HG03108 (cell line): Measurements from ENCODE around the gene UCKL1.
"Not testable (repeated sequence)": the region's sequence is repeated elsewhere in the genome, so short reads cannot be mapped to it uniquely, and the experiment has no call there.

Source experiments
- ATAC-seq: cut with Tn5 transposase; IDR thresholded peaks from one replicate; pipeline ENCODE4 v1.9.1; 2021; ENCODE audit warnings: moderate library complexity; ENCODE audit not compliant: unreplicated experiment

The UCKL1 gene

DNA sequence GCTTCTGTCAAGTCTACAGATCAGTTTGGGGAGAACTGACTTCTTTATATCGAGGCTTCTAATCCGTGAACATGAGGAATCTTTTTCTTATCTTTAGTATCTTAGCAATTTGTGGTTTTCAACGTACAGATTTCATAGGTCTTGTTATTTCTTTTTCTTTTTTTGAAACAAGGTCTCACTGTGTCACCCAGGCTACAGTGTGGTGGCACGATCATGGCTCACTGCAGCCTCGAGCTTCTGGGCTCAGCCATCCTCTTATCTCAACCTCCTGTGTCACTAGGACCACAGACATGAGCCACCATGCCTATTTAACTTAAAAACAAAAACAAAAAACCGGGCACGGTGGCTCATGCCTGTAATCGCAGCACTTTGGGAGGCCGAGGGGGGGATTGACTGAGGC is 32.0 kb downstream of the UCKL1 start:
- ATAC-seq, result no peak

- no peak for ATAC-seq
These were observed 32.6 kb downstream of the UCKL1 start for GRCh38 chr20:63923651-63924050.

DNA sequence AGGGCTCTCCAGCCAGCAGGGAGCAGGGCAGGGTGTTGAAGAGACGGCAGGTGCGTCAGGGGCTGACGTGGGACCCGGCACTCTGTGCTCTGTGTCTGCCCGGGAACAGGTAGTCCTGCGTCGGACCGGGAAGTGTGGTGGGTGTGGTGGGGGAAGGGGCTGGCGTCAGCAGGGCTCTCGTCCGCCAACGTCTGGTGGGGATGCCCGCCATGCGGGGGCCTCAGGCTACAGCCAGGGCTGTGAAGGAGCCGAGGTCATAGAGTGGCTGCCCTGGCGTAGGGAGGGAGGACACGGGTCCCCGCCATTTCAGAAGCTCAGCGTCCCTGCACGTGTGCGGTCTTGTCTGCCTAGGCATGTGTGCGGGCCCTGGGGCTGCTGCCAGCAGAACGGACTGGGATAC is 36.0 kb downstream of the UCKL1 start:
- no peak for ATAC-seq

DNA sequence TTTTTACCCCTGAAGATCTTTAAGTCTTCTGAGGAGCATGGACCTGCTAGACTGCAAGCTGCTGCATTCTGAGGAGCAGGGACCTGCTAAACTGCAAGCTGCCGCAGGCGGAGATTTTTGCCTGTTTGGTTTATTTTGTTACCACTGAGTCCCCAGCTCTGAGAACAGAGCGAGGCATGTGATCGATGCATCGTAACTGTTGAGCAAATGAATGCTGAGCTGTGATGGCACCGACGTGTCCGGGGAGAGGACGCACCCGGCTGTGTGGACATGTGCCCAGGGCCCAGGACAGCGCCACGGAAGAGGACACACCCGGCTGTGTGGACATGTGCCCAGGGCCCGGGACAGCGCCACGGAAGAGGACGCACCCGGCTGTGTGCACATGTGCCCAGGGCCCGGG is 37.1 kb downstream of the UCKL1 start:
- no peak for ATAC-seq

DNA sequence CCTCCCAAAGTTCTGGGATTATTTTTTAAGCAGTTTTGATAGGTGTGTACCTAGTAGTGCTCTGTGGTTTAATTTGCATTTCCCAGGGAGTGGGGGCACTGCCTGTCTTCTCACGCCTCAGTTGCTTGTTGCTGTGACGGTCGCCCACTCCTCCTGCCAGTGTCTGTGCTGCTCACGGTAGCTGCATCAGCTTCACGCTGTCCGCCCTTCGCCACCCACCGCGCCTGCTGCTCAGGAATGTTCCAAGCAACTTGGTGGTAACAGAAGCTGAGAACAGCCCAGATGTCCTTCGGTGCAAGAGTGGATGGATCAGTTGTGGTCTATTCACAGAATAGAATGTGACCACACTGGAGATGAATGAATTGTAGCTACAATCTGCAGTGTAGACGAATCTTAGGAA is 38.4 kb downstream of the UCKL1 start:
- no peak for ATAC-seq

- ATAC-seq, result not testable (repeated sequence)
These were observed 39.8 kb downstream of the UCKL1 start for GRCh38 chr20:63916371-63916939.

DNA sequence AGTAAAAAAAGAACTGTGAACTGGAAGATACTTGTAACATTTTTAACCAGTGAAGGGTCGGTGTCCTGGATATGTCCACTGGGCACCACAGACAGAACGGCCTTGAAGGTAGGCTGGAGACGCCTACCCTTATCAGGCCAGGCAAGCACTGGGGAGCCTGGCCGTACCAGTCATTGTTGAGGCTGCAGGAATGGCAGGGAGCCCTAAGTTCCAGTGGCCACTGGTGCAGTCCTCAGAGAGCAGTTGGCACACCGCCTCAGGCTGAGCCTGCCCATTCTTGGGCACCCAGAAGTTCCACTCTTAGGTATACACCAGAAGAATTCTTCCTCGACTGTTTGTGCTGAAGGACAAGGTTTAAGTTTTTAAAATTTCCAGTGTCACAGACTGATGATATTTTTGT is 40.7 kb downstream of the UCKL1 start:
- ATAC-seq, result no peak

- no peak for ATAC-seq
These were observed 42.4 kb downstream of the UCKL1 start for GRCh38 chr20:63913768-63914167.

DNA sequence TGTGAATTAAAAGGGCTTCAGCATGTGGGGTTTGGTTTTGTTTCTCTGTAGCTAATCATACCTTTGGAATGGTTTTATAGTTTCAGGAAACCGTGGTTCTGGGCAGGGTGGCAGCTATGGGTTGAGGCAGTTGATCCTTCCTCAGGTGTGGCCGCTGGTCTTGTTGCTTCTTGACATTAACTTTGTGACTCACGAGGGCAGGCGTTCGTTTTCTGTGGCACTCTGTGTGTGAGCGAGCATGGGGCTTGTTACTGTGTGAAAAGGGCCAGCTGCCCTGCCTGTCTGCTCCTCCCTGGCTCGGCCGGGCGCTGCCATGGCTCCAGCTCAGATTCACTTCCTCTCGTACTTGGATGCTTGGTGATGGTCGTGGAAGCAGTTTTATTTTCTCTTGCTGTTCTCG is 45.0 kb downstream of the UCKL1 start:
- no peak for ATAC-seq

DNA sequence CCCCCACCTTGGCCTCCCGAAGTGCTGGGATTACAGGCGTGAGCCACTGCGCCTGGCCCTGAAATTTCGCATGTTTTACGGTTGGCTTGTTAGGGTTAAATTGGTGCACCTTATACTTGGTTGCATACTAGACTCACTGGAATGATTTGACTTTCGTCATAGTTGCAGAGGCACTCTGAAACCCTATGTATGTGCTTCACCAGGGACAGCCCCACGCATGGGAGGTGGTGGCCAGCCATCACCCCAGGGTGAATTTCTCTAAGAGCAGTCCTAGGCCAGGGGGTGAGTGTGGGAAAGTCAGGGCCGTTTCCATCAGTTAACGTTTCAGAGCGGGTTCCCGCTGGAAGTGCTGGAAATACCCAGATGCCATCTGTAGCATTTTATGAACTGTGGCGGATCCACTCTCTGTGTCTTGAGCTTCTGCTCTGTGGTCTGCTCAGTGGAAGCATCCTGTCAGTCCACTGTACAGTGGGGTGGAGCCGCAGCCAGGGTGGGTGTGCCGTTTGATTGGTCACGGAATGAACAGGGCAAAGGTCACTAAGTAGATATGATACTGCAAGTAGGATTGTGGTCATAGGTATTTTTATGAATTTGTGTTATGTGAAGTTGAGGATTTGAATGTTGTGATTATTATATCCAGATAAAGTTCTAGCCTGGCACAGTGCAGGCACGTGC is 48.1 kb downstream of the UCKL1 start:
- no peak for ATAC-seq

- ATAC-seq, result no peak
These were observed 52.2 kb downstream of the UCKL1 start for GRCh38 chr20:63903796-63904561.

DNA sequence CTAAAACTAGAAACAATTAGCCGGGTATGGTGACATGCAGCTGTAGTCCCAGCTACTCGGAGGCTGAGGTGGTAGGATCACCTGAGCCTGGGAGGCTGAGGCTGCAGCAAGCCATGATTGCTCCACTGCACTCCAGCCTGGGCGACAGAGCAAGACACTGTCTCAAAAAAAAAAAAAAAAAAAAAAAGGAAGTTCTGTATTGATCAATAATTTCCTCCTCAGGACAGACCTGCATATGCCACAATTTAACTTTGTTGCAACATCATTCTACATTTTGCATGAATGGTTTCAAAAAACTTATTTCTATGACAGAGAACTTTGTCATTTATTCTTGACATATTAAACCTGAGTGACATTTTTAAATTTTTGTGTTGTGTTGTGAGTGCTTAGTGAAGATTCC is 55.8 kb downstream of the UCKL1 start:
- ATAC-seq, result no peak

- no peak for ATAC-seq
These were observed 57.2 kb downstream of the UCKL1 start for GRCh38 chr20:63898882-63899558.

- ATAC-seq, result no peak
These were observed 58.1 kb downstream of the UCKL1 start for GRCh38 chr20:63897978-63898561.

DNA sequence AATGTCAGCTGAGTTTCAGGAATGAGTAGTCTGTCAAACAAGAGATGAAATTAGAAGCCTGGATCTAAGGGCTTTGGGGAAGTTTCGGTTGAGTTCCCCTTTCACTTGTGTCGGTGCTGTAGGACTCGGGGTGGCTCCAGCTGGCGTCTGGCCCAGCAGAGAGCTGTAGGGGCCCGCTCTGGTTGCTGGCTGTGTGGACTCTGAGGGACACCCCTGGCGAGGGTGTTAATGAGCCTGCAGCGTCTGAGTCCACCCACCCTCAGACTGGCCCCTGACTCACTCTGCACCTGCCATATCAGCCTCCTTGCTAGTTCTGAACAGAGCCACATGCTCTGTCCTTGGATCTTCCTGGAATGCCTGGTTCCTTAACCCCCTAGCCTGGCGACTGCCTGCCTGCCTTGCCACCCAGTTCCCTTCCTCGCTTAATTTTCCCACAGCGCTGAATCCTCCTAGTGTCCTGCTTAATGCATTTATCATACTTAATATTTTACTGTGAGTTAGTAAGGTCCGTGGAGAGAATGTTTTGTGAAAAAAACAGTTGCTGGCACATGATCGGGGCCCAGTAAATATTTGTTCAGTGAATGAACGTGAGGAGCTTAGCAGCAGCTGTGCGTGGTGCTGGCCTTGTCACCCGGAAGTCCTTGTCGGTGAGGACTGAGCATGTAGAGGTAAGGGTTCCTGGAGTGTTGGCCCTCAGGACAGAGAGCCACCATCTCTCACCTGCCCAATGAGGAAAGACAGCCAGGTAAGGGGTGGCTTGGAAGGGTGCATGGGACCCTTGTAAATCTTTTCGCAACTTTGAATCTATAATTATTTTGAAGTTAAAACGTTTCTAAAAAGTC is 59.7 kb downstream of the UCKL1 start:
- no peak for ATAC-seq

- ATAC-seq, result no peak
These were observed 60.3 kb downstream of the UCKL1 start for GRCh38 chr20:63895952-63896263.

DNA sequence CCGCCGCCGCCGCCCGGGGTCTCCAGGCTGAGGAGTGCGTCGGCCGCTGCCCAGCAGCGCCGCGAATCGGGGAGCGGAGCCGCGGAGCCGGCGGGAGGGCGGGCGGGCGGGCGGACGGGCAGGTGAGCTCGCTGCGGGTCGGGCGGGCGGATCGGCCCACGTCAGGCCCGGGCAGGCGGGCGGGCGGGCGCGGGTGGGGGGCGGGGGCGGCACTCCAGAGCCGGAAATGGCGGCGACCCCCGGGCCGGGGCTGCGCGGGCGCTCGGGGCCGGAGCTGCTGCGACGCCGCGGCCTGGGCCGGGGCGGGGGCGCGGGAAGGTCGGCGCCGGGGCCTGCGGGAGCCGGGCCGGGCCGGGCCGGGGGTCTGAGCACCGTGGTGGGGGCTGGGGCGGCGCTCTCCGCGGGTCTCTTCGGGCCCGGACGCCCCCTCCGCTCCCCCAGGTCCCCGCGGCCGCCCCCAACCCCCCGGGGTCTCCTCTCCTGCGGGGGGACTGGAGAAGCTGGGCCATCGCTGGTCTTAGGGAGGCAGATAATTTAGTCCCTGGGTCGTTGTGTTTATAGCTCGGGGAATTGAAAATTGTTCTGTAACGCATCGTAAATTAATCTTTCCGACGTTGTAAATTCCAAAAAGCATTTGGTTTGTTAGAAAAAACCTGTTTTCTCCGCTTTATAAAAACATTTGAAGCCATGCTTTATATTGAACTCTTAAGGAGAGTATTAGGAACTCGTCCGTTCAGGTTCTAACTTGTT is 60.8 kb downstream of the UCKL1 start:
- no peak for ATAC-seq

DNA sequence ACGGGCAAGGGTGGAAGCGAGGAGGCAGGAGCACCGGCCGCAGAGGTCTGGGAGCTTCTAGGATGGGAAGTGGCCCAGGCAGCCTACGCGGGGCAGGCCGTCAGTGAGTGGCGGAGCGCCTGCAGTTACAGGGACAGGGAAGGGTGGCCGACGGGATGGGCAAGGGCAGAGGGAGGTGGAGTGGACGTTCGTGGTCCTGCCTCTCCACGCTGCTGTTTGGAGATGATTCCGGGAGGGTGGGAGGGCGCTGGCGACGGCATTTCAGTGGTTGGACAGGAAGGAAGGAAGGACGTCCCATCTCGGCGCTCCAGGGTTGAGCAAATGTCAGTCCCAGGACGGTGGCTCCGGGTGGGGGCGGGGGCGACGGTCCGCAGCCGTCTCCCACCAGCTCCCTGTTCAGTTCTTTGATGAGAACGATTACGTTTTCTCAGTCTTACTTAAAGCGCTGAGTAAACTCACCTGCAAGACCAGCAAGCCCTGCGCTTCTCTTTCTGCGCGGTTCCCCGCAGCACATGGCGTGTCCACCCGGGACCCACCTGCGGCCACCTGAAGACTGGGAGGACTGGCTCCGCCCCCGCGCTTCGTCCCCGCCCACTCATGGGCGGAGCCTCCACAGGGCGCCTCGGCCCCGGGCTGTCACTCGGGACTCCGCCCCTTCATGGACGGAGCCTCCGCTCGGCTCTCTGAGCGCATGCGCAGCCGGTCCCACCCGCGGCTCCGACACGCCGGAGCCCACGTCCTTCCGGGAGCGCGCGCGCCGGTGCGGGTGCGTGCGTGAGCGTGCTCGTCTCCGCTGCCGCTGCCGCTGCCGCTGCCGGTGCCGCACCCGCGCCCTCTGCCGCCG is 61.6 kb downstream of the UCKL1 start, which contains the start of gene DNAJC5:
Gene DNAJC5 (plus strand): TSS at position 769 of the 844 bp plus-strand sequence. CDS start 33,220 bp downstream, outside the sequence.
- peak; percentile 72 for ATAC-seq

- ATAC-seq, result no peak
These were observed 62.2 kb downstream of the UCKL1 start for GRCh38 chr20:63893999-63894357.
